GM12878 (cell line): ENCODE results near the gene INPP5D. TPM values are rescaled to one million over a fixed set of nuclear protein-coding genes. Genes with fewer than 3 reads are reported as not detected.
A peak's percentile ranks its signal among the peaks of the same experiment; 100 is the strongest.

Source experiments
- ATAC-seq: fragments of 200-7000 bp; cut with Tn5 transposase; 3 replicates; pipeline ENCODE4 v1.9.1; 2020; ENCODE audit warnings: mild to moderate bottlenecking, moderate library complexity
- BruUV-seq: library from RNA; stranded (reverse); fragments of 400-500 nt; replicated peaks from 2 replicates; lab custom pipeline; 2021; lab: Mats Ljungman, UMichigan
- CTCF ChIA-PET: fragments of 300-600 bp; sonication (Branson Sonifier 250); formaldehyde crosslinking; extraction: SDS; loops from one replicate; lab custom pipeline; 2021; ENCODE audit warnings: inconsistent platforms; lab: Yijun Ruan, JAX
- POLR2A ChIA-PET: fragments of 350-600 bp; formaldehyde crosslinking; extraction: SDS; loops from one replicate; lab custom pipeline; 2021; ENCODE audit warnings: inconsistent platforms; lab: Charles Lee
- RAD21 ChIA-PET: fragments of 300-600 bp; sonication (Branson Sonifier 250); formaldehyde crosslinking; loops from one replicate; lab custom pipeline; 2023; ENCODE audit warnings: antibody characterized with exemption; ENCODE audit not compliant: unreplicated experiment; lab: Charles Lee
- SMC1A ChIA-PET: fragments of 300-600 bp; sonication (Branson Sonifier 250); formaldehyde crosslinking; loops from one replicate; lab custom pipeline; 2023; ENCODE audit not compliant: unreplicated experiment, uncharacterized antibody; lab: Charles Lee
- DNase-seq: peaks from one replicate; pipeline ENCODE4 v3.0.0-alpha.2; 2011; ENCODE audit warnings: low read depth, low spot score
- FAIRE-seq: peaks from 3 replicates; lab custom pipeline; 2011; peaks lifted over from hg19 to GRCh38; lab: Jason Lieb, UNC
- H2AFZ ChIP-seq: 2 replicates; pipeline ENCODE4 v1.6.0; 2011; ENCODE audit warnings: low read depth, low read length, control low read depth; ENCODE audit not compliant: control insufficient read depth
- H3K27ac ChIP-seq: 2 replicates; pipeline ENCODE4 v1.5.1; 2011; ENCODE audit warnings: control low read depth; ENCODE audit not compliant: control insufficient read depth, insufficient read depth
- H3K27me3 ChIP-seq, 2 experiments: replicated peaks in 1 of 2; 2 replicates each; pipeline versions ENCODE4 v1.6.0 to v1.6.1; 2011; ENCODE audit warnings: low read length in 1 of 2; ENCODE audit not compliant: control insufficient read depth in 2 of 2, insufficient read depth in 2 of 2
- H3K36me3 ChIP-seq, 2 experiments: 2 replicates each; pipeline ENCODE4 v1.5.1; 2011; ENCODE audit warnings: low read length in 1 of 2; ENCODE audit not compliant: control insufficient read depth in 2 of 2, insufficient read depth in 2 of 2
- H3K4me1 ChIP-seq: 2 replicates; pipeline ENCODE4 v1.6.1; 2011; ENCODE audit warnings: mild to moderate bottlenecking, low read length, moderate library complexity, mixed read lengths; ENCODE audit not compliant: control insufficient read depth, insufficient read depth
- H3K4me2 ChIP-seq: 2 replicates; pipeline ENCODE4 v1.6.0; 2011; ENCODE audit warnings: control low read depth; ENCODE audit not compliant: control insufficient read depth, insufficient read depth
- H3K4me3 ChIP-seq: fragments of 200-600 bp; sonication (generic); 2 replicates; pipeline ENCODE4 v1.5.1; 2016
- H3K79me2 ChIP-seq: 2 replicates; pipeline ENCODE4 v1.6.0; 2011; ENCODE audit warnings: low read length; ENCODE audit not compliant: control insufficient read depth, insufficient read depth
- H3K9ac ChIP-seq: 2 replicates; pipeline ENCODE4 v1.8.0; 2011; ENCODE audit warnings: low read length, control low read depth, mixed read lengths; ENCODE audit not compliant: control insufficient read depth, insufficient read depth
- H3K9me3 ChIP-seq: replicated peaks from 3 replicates; pipeline ENCODE4 v1.5.1; 2011; ENCODE audit warnings: mild to moderate bottlenecking, low read length; ENCODE audit not compliant: control insufficient read depth, insufficient read depth
- H4K20me1 ChIP-seq: 2 replicates; pipeline ENCODE4 v1.6.0; 2011; ENCODE audit not compliant: control insufficient read depth, insufficient read depth
- CREM ChIP-seq: IDR thresholded peaks from 2 replicates; pipeline ENCODE4 v1.6.1; 2014; ENCODE audit warnings: antibody characterized with exemption, low read depth
- FOS ChIP-seq: IDR thresholded peaks from 3 replicates; pipeline ENCODE4 v1.6.1; 2011; ENCODE audit warnings: borderline replicate concordance; ENCODE audit not compliant: insufficient read length; ENCODE audit errors: extremely low read depth
- IRF4 ChIP-seq: IDR thresholded peaks from 2 replicates; pipeline ENCODE4 v1.6.1; 2011; ENCODE audit warnings: low read depth, low read length
- ZBED1 ChIP-seq: IDR thresholded peaks from 2 replicates; pipeline ENCODE4 v1.6.1; 2016; ENCODE audit warnings: borderline replicate concordance
- WGBS: methylation state at CpG from one replicate; pipeline ENCODE4 v1.1.6; 2016; ENCODE audit warnings: low lambda C conversion rate; ENCODE audit not compliant: insufficient replicate concordance, insufficient coverage; ENCODE audit errors: missing lambda C conversion rate; 5-methylcytosine and 5-hydroxymethylcytosine counted together
- in situ Hi-C: fragments of 300-500 bp; cut with MboI; formaldehyde crosslinking; loops from 9 replicates; pipeline ENCODE4 v1.14.3; 2018; ENCODE audit warnings: mixed read lengths
- intact Hi-C: fragments of 100-400 bp; cut with micrococcal nuclease; formaldehyde crosslinking; loops from one replicate; pipeline ENCODE4 v1.14.2; 2022; ENCODE audit not compliant: unreplicated experiment
- polyA plus RNA-seq, 11 experiments: library from polyadenylated mRNA; depleted of rRNA in 4 of 11; unstranded in 6 of 11; stranded (reverse) in 5 of 11; fragments of >200 nt; fragmentation: Nextera tagmentation in 4 of 11; fragmentation: Illumina TruSeq in 1 of 11; extraction: Ambion mirVana in 4 of 11; extraction: Trizol in 1 of 11; gene quantifications; 1 replicate in 1 of 11; 2 replicates in 10 of 11; pipeline versions ENCODE4 v1.2.1 to v1.2.3, GENCODE V29; 2011 to 2016; ENCODE audit warnings: inconsistent platforms in 2 of 11, missing spikeins in 2 of 11, low read depth in 1 of 11
- total RNA-seq, 4 experiments: library from RNA; depleted of rRNA in 3 of 4; stranded (reverse); fragments of >200 nt in 3 of 4; fragmentation: Illumina TruSeq in 1 of 4; extraction: Trizol in 1 of 4; gene quantifications; 2 replicates each; pipeline versions ENCODE4 v1.2.1 to v1.2.3, GENCODE V29; 2013 to 2021
- TF ChIP-seq, protein P1 (sequence below): fragments of 450-650 bp; IDR thresholded peaks from 2 replicates; pipeline ENCODE4 v1.6.1; 2014; ENCODE audit warnings: mild to moderate bottlenecking
- TF ChIP-seq, protein P2 (sequence below): fragments of 450-650 bp; IDR thresholded peaks from 2 replicates; pipeline ENCODE4 v1.6.1; 2018; ENCODE audit warnings: borderline replicate concordance, mild to moderate bottlenecking; ENCODE audit not compliant: partially characterized antibody

Gene INPP5D
- total and polyA plus RNA-seq, 10 of the 15 experiments (the other 5 are each of a cell fraction or from before 2014, with no cell fraction given): 11.8 to 139 (median 88.8) TPM

DNA sequence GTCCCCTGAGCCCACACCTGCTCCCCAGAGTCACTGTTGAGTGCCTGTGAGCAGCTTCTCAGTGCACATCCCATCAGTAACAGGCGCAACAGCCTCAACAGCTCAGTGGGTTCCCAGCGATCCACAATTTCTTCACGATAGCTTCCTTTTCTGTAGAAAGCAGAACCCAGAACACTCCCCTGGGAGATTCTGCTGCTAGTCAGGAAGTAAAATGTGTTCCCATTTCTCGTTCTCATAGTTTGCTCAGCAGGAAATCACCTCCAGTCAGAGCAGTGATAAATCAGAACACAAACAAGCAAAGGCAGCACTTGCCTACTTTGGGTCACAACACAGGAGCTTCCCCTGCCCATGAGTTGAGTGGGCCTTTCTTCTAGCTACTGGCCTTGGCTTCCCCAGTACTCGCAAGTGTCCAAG lies 142.4 kb downstream of the INPP5D start (continued):
- TF ChIP-seq, protein P1, sequence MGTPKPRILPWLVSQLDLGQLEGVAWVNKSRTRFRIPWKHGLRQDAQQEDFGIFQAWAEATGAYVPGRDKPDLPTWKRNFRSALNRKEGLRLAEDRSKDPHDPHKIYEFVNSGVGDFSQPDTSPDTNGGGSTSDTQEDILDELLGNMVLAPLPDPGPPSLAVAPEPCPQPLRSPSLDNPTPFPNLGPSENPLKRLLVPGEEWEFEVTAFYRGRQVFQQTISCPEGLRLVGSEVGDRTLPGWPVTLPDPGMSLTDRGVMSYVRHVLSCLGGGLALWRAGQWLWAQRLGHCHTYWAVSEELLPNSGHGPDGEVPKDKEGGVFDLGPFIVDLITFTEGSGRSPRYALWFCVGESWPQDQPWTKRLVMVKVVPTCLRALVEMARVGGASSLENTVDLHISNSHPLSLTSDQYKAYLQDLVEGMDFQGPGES: no peak

GRCh38 chr2:233203060-233203459 lies 142.9 kb downstream of the INPP5D start:
- Histone ChIP-seq H3K36me3 (peaks cover 31 to 38% of the 10 kb centered on the region in 2 experiments), H3K4me1 (peaks cover 28% of the 10 kb centered on the region), H4K20me1 (no peaks in the 10 kb centered on the region), H3K79me2 (no peaks in the 10 kb centered on the region; the same call in 1 of the 2 replicates), H3K4me2 (no peak overlapping the region), H3K4me3 (no peak overlapping the region), H2AFZ (no peak overlapping the region), H3K9ac (peak overlapping the region; percentile 46), H3K27me3 (no peaks in the 10 kb centered on the region), H3K27ac (peak overlapping the region; percentile 78), H3K9me3 (peaks cover 7% of the 10 kb centered on the region; the same call in 1 of the 3 replicates)
- ChIA-PET SMC1A (interaction anchor here (1.4 to 4.5 kb wide), 3 partner anchors 10 to 60 kb away, joined by 3 to 25 read pairs (median 6); no protein-coding TSS in a partner anchor), CTCF (interaction anchor here (0.9 to 1.3 kb wide), 4 partner anchors 19 to 149 kb away, joined by 3 to 5 read pairs (median 4); no protein-coding TSS in a partner anchor), POLR2A (interaction anchor here (1.0 to 1.9 kb wide), 2 partner anchors 21 to 141 kb away, joined by 3 to 16 read pairs; no protein-coding TSS in a partner anchor), RAD21 (interaction anchor here (1.0 to 2.8 kb wide), 4 partner anchors 21 to 143 kb away, joined by 4 to 17 read pairs (median 6); partner anchors contain the start of gene INPP5D)
- no peak for FAIRE-seq
- BruUV-seq: no TSS peak
- DNase-seq: no peak
- in situ Hi-C loops (no loop called here), intact Hi-C loops (loop anchor here (2.0 to 5.0 kb wide), 4 partner anchors 20 to 121 kb away; partner anchors contain the start of gene ATG16L1)
- WGBS: 98% methylated on average over 5 of the region's 5 CpGs
- no peak for ATAC-seq
- TF ChIP-seq, protein P2, sequence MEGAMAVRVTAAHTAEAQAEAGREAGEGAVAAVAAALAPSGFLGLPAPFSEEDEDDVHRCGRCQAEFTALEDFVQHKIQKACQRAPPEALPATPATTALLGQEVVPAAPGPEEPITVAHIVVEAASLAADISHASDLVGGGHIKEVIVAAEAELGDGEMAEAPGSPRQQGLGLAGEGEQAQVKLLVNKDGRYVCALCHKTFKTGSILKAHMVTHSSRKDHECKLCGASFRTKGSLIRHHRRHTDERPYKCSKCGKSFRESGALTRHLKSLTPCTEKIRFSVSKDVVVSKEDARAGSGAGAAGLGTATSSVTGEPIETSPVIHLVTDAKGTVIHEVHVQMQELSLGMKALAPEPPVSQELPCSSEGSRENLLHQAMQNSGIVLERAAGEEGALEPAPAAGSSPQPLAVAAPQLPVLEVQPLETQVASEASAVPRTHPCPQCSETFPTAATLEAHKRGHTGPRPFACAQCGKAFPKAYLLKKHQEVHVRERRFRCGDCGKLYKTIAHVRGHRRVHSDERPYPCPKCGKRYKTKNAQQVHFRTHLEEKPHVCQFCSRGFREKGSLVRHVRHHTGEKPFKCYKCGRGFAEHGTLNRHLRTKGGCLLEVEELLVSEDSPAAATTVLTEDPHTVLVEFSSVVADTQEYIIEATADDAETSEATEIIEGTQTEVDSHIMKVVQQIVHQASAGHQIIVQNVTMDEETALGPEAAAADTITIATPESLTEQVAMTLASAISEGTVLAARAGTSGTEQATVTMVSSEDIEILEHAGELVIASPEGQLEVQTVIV: no peak
- TF ChIP-seq, protein P1: no peak
- TF ChIP-seq CREM (no peak), FOS (no peak), ZBED1 (no peak), IRF4 (no peak)
